MG63 (cell line): ENCODE measurements around the gene DENND1A. TPM values are rescaled to one million over a fixed set of nuclear protein-coding genes. Genes with fewer than 3 reads are reported as not detected.

ENCODE experiments used
- DNase-seq: peaks from one replicate; pipeline ENCODE4 v3.0.0-alpha.2; 2020
- H3K27me3 ChIP-seq: fragments of 250-450 bp; sonication (Bioruptor Pico); 2 replicates; pipeline ENCODE4 v1.5.1; 2020; ENCODE audit warnings: mild to moderate bottlenecking, moderate library complexity
- H3K36me3 ChIP-seq: fragments of 250-450 bp; sonication (Bioruptor Pico); 2 replicates; pipeline ENCODE4 v1.5.1; 2020; ENCODE audit warnings: mild to moderate bottlenecking, moderate library complexity
- H3K4me3 ChIP-seq: fragments of 250-450 bp; sonication (Bioruptor Pico); 2 replicates; pipeline ENCODE4 v1.5.1; 2020; ENCODE audit warnings: mild to moderate bottlenecking, moderate library complexity
- H3K9me3 ChIP-seq: fragments of 250-450 bp; sonication (Bioruptor Pico); 2 replicates; pipeline ENCODE4 v1.5.1; 2020; ENCODE audit warnings: mild to moderate bottlenecking, moderate library complexity
- total RNA-seq: library from RNA; depleted of rRNA; stranded (reverse); fragments of >200 nt; shearing (Covaris generic); gene quantifications from 2 replicates; pipeline ENCODE4 v1.2.3, GENCODE V29; 2014; ENCODE audit warnings: low replicate concordance

DENND1A gene
- total RNA-seq, 1 experiment from 2014 or later, result 35.3 TPM

DNA sequence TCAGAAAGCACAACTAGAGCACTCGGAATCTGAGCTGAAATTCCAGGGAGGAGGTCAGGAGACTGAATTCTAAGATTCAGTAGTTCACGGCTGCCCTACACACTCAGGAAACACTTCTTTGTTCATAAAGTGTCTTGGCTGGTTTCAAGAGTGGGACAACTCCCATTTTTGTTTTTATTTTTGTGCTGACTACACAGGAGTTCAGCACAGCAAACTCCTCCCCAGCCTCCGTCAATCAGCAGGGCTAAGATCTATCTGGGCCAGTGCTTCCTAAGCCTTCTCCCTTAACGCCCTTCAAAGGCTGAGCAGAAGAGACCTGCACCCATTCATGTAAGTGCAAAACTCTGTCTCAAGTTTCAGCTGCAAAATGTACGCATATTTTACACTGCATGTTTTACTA, 323.8 kb downstream of the DENND1A start:
- no peaks in the 10 kb centered on the region for H3K9me3 ChIP-seq
- no peak for DNase-seq
- no peaks in the 10 kb centered on the region for H3K36me3 ChIP-seq

DNA sequence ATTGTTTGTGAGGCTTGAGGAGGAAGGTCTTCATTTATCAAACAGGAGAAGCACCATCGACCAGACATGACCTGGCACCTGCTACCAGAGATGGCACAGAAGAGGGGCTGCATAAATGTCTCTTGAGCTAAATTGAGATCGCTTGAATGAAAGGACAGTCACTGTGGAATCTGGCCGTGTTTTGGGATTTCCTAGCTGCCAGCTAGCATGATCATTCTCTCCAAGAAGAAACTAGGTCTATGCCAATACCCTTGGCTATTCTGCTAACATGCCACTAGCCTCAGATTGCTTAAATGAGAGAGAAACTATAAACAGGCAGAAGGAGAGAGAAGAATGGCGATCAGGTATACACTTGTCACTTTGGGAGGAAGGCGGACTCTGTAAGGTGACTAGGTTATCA, 324.6 kb downstream of the DENND1A start:
- Histone ChIP-seq H3K9me3 (no peaks in the 10 kb centered on the region), H3K27me3 (no peaks in the 10 kb centered on the region), H3K36me3 (no peaks in the 10 kb centered on the region), H3K4me3 (no peak overlapping the region)
- no peak for DNase-seq

More for the DNA sequence above, 323.8 kb downstream of the DENND1A start:
- Histone ChIP-seq H3K4me3 (no peak overlapping the region), H3K27me3 (no peaks in the 10 kb centered on the region)

DNA sequence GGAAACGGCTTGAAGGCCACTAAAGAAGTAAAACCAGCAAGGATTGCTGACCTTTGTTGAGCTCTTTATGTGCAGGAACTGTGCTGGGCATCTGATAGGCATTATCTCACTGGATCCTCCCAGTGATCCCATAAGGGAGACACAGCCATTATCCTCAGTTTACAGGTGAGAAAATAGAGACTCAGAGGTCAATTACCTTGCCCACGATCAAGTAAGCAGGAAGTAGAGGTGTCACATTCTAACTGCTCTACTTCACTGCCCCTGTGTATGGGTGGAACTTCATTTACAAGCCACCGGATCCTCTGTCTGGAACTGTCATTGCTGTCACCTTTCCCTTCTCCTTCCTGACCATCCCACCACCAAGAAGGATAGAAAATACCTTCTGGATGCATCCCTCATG, 325.1 kb downstream of the DENND1A start:
- Histone ChIP-seq H3K9me3 (no peaks in the 10 kb centered on the region), H3K36me3 (no peaks in the 10 kb centered on the region), H3K27me3 (no peaks in the 10 kb centered on the region), H3K4me3 (no peak overlapping the region)
- no peak for DNase-seq

DNA sequence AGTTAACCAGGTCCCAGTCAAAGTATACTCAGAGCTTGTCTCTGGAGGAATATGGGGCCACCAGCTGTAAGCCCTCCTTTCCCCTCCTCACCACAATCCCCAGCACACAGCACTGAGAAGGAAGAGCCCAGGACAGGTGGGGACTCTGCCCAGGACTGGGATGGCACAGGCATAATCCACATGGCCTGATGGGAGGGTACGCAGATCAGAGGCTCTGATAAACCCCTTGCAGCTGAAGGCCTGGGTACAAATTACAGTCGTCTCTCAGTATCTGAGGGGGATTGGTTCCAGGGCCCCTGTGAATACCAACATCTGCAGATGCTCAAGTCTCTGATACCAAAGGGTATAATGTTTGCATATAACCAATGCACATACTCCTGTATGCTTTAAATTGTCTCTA, 328.1 kb downstream of the DENND1A start:
- Histone ChIP-seq H3K36me3 (no peaks in the 10 kb centered on the region), H3K4me3 (no peak overlapping the region), H3K27me3 (no peaks in the 10 kb centered on the region), H3K9me3 (no peaks in the 10 kb centered on the region)
- no peak for DNase-seq

DNA sequence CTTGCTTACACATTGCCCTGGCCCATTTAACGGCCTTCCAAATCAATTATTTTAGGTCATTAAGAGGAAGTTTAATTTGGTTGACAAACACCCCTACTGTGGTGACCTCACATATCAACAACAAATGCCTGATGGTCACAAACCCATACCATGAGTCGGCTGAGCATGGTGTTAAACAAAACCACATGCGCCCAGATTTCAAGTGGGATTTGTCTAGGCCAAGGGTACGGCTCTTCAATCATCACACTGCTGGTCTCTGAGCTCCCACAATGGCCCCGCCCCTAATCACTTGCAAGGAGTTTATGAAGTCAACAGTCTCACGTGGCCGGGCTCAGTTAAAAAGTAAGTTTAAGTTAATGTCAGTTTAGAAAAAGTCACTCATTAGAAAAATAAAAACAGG, 330.1 kb downstream of the DENND1A start:
- no peak for DNase-seq
- Histone ChIP-seq H3K27me3 (no peaks in the 10 kb centered on the region), H3K4me3 (no peak overlapping the region), H3K36me3 (no peaks in the 10 kb centered on the region), H3K9me3 (no peaks in the 10 kb centered on the region)

DNA sequence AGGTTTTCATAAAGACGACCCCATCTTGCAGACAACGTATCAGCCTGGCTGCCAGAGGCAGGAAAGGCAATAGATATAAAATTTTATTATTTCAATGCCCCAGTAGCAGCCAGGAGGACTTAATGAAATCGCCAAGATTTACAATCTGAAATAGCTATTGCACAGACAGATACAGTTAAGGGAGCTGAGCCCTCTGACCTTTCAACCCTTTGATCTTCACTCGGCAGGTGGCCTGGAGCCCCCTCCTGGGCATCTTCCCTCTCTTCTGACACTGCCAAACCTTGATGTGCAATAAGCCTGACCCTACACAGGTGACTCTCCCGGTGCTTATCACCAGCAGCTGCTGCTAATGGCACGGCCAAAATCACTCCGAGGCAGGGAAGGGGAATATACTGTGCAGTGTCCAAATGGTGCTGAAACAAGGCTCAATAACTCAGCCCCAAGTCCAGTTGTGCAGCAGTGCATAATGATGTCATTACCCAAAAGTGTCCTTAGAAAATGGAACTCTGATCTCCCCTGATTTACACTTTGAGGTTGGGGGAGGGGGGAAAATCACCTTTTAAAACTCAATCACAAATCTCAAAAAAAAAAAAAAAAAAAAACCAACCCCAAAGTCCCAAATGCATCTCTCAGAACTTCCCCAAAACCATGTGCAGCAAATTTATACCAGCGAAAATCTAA, 331.9 kb downstream of the DENND1A start:
- no peak for DNase-seq
- no peaks in the 10 kb centered on the region for H3K36me3 ChIP-seq
- no peaks in the 10 kb centered on the region for H3K9me3 ChIP-seq
- H3K4me3 ChIP-seq, result no peak overlapping the region
- no peaks in the 10 kb centered on the region for H3K27me3 ChIP-seq

DNA sequence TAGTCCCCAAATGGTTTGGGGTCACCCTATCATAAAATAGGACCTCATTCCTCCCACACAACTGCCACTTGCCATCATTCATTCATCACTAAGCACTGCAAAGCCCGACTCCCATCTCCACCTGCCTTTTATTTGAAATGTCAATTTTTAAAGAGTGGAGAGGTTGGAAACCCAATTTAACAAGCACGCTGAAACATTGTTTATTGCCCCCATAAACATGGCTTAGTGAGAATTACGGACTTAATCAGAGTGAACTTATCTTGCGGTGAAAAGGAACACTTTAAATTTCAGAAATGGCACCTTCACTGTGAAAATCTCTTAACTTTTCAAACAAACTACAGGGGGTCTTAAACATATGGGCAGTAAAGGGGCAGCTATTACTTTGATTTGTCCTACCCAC, 332.9 kb downstream of the DENND1A start:
- Histone ChIP-seq H3K36me3 (no peaks in the 10 kb centered on the region), H3K27me3 (no peaks in the 10 kb centered on the region), H3K9me3 (no peaks in the 10 kb centered on the region), H3K4me3 (no peak overlapping the region)
- no peak for DNase-seq

DNA sequence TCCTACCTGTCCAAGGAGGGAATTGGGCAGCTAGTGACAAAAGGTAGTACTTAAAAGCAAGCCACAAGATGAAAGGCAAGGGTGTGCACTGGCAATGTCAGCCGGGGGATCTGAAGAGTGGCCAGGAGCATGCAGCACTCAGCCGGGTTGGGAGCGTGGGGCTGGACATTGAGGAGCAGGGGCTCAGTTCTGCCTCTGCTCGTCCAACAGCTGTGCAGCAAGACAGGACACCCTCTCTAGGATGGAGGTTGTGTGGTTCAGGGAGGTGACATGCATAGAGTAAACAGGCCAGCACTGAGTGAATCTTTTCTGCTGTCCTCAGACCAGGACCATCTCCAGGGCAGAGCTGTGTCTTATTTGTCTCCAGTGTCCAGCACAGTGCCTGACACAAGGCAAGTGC, 338.6 kb downstream of the DENND1A start:
- DNase-seq, result no peak
- Histone ChIP-seq H3K4me3 (no peak overlapping the region), H3K27me3 (no peaks in the 10 kb centered on the region), H3K36me3 (no peaks in the 10 kb centered on the region), H3K9me3 (peaks cover 6% of the 10 kb centered on the region; the same call in 1 of the 2 replicates)

DNA sequence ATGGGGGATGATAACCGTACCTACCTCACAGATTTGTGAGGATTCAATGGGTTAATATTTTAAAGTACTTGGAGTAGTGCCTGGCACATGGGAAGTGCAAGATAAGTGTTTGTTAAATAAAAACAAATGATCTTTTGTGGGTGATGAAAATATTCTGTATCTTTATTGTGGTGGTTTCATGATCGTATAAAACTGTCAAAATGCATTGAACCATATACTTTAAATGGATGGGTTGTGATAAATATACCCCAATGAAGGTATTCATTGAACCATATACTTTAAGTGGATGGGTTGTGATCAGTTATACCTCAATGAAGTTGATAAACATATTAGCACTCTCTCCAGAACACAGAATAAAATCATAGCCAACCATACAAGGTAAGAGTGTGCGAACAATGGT, 339.4 kb downstream of the DENND1A start:
- Histone ChIP-seq H3K4me3 (no peak overlapping the region), H3K27me3 (no peaks in the 10 kb centered on the region), H3K9me3 (peaks cover 6% of the 10 kb centered on the region; the same call in 1 of the 2 replicates), H3K36me3 (no peaks in the 10 kb centered on the region)
- no peak for DNase-seq

DNA sequence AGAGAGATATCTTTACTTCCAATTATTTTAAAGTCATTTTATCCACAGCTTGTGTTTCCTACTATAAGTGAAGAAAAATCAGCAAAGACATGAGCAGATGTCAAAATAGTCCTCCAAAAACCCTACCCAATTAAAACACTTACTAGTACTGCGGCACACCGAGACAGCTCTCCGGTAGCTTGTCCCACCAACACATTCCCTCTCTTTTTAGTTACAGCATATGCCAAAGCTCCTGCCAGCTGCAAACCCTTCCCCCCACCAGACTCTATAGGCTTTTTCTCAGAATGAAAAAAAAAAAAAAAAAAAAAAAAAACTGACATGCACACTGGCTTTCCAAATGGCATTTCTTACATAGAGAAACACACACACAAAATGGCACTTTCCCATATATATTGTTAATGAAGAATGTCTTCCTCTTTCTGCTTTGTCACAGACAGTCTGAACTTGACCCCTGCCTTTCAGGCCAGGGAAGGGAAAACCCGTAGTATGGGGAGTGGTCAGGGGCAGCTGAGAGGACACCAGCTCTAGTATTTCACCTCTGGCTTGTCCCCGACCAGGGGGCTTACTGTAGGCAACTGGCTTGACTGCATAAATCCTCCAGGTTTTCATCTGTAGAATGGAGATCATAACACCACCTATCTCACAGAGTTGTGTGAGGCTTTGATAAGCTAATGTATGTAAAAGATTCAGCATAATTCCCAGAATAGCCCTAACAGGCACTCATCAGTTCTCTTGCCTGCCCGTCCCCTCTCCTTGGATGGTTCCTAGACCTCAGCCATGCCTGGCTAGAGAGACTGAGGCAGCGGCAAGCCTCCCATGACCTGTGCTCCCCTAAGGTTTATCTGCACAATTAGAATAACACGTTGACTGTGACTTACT, 340.3 kb downstream of the DENND1A start:
- no peak overlapping the region for H3K4me3 ChIP-seq
- no peak for DNase-seq
- H3K9me3 ChIP-seq, result peaks cover 6% of the 10 kb centered on the region; the same call in 1 of the 2 replicates

DNA sequence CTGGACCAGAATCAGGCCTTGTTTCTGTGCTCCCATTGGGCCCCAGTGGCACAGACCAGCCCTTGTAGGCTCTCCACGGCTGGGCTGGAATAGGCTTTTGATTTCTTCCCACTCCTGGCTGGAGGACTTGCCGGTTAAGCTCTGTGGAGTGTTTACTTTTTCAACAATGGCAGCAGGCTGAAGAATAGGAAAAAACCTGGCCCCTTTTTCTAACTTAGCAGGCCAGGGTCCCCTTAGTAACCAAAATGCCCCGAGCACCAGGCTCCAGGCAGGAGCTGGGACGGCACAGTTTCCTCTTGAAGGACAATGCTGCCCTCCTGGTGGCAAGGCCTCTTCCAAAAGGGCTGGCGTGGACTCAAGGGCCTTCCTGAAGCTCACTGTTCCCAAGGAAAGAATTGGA, 343.7 kb downstream of the DENND1A start:
- no peak for DNase-seq
- H3K36me3 ChIP-seq, result no peaks in the 10 kb centered on the region
- no peaks in the 10 kb centered on the region for H3K27me3 ChIP-seq
- H3K9me3 ChIP-seq, result peaks cover 6% of the 10 kb centered on the region; the same call in 1 of the 2 replicates
- H3K4me3 ChIP-seq, result no peak overlapping the region

More for the DNA sequence above, 340.3 kb downstream of the DENND1A start:
- no peaks in the 10 kb centered on the region for H3K36me3 ChIP-seq
- no peaks in the 10 kb centered on the region for H3K27me3 ChIP-seq

DNA sequence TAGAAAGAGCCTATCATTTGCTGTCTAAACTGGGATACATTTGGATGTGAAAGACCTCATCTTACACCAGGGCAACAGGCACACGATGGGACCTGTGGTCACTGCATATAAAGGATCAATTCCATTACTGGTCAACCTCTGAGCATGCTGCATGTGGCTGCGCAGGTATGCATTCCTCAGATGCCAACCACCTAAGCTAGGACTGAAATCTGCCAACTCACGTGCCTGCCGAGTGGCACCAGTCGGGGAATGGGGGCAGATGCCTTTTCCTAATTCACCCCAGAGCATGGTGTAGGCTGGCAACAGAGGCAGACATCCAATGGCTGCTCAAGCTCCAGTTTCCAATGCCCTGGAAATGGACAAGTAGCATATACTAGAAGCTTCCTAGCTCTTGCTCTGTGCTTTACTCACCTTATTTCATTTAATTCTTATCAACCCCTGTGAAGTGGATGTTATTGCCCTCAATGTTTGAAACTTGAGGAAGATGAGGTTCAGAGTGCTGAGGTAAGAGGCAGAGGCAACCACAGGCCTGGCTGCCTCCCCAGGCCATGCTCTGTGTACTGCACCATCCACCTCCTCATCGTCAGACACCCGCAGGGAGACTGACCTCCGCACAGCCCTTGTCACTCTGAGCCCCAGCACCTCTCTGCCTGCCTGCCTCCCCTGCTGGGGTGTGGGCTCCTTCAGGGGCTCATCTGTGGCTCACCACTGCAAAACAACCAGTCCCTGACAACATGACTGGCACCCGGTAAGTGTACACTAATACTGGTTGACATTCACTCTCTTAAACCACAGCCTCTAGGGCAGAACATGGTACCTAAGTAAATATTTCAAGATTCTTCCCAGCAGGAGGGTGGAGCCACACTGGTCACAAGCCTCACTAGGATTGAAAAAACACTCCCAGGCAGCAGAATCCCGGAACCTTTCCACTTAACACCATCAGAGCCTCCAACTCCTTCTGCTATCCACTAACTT, 345.4 kb downstream of the DENND1A start:
- H3K9me3 ChIP-seq, result peaks cover 6% of the 10 kb centered on the region; the same call in 1 of the 2 replicates
- no peaks in the 10 kb centered on the region for H3K36me3 ChIP-seq
- H3K4me3 ChIP-seq, result no peak overlapping the region
- no peaks in the 10 kb centered on the region for H3K27me3 ChIP-seq
- no peak for DNase-seq

DNA sequence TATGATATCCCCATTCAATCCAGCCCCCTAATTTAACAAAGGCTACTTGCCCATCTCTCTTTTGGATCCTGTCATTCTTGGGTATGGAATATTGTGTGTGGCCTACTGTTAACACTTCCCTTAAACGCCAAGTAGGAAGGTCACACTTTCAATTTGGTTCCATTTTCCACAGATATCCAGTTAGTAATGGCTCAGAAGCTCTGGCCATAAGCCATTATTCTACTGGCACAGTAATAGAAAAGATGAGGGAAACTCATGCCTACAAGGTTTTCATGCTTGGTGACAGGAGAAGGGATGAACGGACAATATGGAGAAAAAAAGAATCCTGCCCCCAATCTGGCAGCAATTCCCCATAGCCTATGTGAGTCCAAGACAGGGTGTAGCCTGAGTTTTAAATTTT, 346.3 kb downstream of the DENND1A start:
- Histone ChIP-seq H3K4me3 (no peak overlapping the region), H3K9me3 (peaks cover 6% of the 10 kb centered on the region; the same call in 1 of the 2 replicates), H3K27me3 (no peaks in the 10 kb centered on the region), H3K36me3 (peaks cover 2% of the 10 kb centered on the region)
- DNase-seq, result no peak

DNA sequence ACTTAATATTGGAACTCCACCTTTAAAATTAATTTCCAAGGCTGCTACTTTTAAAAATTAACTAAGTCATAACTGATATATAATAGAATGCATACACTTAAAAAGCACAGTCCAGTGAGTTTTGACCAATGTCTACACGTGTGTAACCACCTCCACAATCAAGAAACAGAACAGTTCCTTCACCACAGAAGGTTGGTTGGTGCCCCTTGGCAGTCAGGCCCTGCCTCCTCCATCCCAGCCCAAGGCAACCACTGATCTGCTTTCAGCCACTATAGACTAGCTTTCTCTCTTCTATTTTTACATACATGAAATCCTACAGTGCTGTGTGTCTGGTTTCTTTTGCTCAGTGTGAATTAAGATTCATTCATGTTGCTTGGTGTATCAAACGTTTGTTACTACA, 358.7 kb downstream of the DENND1A start:
- Histone ChIP-seq H3K9me3 (no peaks in the 10 kb centered on the region), H3K27me3 (no peaks in the 10 kb centered on the region), H3K4me3 (no peak overlapping the region), H3K36me3 (no peaks in the 10 kb centered on the region)
- DNase-seq, result no peak

DNA sequence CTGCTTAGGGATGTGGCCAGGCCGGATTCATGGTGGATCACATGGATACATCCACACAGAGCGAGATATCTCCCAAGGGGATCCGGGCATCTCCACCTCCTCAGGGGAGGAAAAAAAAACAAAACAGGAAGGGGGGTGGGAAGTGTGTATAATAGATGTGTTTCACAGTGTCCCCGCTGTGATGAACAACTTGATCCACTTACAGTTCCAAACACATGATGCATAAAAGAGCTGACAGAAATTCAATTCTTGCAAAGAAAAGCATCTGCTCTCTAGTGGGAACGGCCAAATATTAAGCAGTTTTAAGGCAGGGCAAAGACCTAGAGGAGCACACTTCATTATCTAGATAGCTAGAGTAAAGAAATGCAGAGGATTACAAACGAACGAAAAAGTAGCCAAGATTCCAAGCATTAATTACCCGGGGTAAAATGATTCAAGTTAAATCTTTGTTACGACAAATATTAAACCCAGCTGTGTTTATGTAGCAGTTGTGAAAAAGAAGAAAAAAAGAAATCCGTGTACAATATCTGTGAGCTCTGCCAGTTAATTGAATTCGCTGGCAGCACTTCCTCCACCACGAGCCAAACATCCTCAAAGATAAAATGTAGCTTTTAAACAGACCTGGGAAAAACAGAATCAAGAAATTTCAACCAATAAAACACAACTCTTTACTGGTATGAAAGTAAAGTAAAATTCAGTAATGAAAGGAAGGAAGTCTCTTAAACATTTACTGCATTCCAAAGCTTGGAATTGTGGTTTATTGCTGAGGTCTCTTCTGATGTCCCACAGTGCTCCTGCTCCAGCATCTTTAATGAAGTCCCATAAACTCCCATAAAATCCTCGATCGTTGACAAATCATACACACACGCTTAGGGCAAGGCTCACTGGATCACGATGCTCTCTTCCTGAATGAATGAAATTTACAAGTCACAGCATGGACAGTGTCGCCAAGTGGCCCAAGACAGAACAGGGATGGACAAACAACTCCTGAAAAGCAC, 360.9 kb downstream of the DENND1A start:
- H3K9me3 ChIP-seq, result no peaks in the 10 kb centered on the region
- no peak overlapping the region for H3K4me3 ChIP-seq
- no peak for DNase-seq
- H3K36me3 ChIP-seq, result no peaks in the 10 kb centered on the region
- H3K27me3 ChIP-seq, result no peaks in the 10 kb centered on the region

DNA sequence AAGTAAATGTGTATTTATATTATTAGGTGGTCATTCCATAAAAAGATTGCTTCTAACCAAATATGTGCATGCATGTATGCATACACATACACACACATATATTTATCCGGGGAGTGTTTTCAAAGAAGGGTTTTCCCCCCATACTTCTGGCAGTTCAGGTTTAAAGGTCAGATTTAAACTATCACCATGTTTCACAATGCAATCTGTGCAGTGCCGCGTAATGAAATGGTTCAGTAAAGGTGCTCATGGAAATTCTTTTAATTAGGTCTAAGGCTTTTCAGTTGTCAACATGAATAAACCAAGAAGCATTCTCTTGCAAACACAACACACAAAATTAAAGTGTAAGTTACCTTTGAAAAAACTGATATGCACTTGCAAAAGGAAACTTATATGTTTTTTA, 362.9 kb downstream of the DENND1A start:
- no peak for DNase-seq
- no peak overlapping the region for H3K4me3 ChIP-seq
- H3K9me3 ChIP-seq, result no peaks in the 10 kb centered on the region
- no peaks in the 10 kb centered on the region for H3K36me3 ChIP-seq
- no peaks in the 10 kb centered on the region for H3K27me3 ChIP-seq
